Measurements from ENCODE around the gene SLC30A9. TPM values are rescaled to one million over a fixed set of nuclear protein-coding genes. Genes with fewer than 3 reads are reported as not detected.

SLC30A9 gene
- total RNA-seq, 2 donors from 2014 or later, result 66.9 to 78.0 TPM

DNA sequence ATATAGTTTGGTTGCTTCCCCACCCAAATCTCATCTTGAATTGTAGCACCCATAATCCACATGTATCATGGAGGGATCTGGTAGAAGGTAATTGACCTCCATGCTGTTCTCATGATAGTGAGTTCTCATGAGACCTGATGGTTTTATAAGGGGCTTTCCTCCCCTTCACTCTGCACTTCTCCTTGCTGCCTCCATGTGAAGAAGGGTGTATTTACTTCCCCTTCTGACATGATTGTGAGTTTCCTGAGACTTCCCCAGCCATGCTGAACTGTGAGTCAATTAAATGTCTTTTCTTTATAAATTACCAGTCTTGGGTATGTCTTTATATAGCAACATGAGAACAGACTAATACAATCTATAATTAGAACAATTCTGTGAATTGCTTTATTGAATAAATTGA lies 20.7 kb upstream of the SLC30A9 start:
- Histone ChIP-seq H3K9ac (ENCODE audit: extremely low read depth, low read length, poor library complexity, severe bottlenecking) (no peak overlapping the region), H3K4me3 (ENCODE audit: low read length) (no peak overlapping the region), H3K27ac (ENCODE audit: low read depth, low read length) (no peak overlapping the region), H3K4me1 (ENCODE audit: control insufficient read depth, insufficient read depth, low read length) (no peaks in the 10 kb centered on the region), H3K27me3 (ENCODE audit: control insufficient read depth, insufficient read depth, low read length, poor library complexity, severe bottlenecking) (no peaks in the 10 kb centered on the region), H3K9me3 (ENCODE audit: control insufficient read depth, low read length) (no peaks in the 10 kb centered on the region), H3K36me3 (ENCODE audit: control insufficient read depth, insufficient read depth, low read length) (no peaks in the 10 kb centered on the region)
- Mint-ChIP-seq H3K4me1 (no peaks in the 10 kb centered on the region), H3K9me3 (peaks cover 27% of the 10 kb centered on the region), H3K36me3 (ENCODE audit: low read depth) (peaks cover 4% of the 10 kb centered on the region), H3K4me3 (no peak overlapping the region), H3K27ac (no peak overlapping the region), H3K27me3 (ENCODE audit: insufficient read depth) (no peaks in the 10 kb centered on the region)
- no peak for DNase-seq
- TF ChIP-seq CTCF (conservative IDR thresholded peaks at IDR 0.05), result no peak

GRCh38 chr4:41975341-41975740 lies 15.0 kb upstream of the SLC30A9 start:
- no peak overlapping the region for H3K27ac Mint-ChIP-seq
- H3K27me3 Mint-ChIP-seq (ENCODE audit: insufficient read depth), result no peaks in the 10 kb centered on the region
- Histone ChIP-seq H3K27ac (ENCODE audit: low read depth, low read length) (no peak overlapping the region), H3K27me3 (ENCODE audit: control insufficient read depth, insufficient read depth, low read length, poor library complexity, severe bottlenecking) (no peaks in the 10 kb centered on the region), H3K4me1 (ENCODE audit: control insufficient read depth, insufficient read depth, low read length) (no peaks in the 10 kb centered on the region), H3K9ac (ENCODE audit: extremely low read depth, low read length, poor library complexity, severe bottlenecking) (no peak overlapping the region), H3K9me3 (ENCODE audit: control insufficient read depth, low read length) (no peaks in the 10 kb centered on the region), H3K4me3 (ENCODE audit: low read length) (no peak overlapping the region), H3K36me3 (ENCODE audit: control insufficient read depth, insufficient read depth, low read length) (no peaks in the 10 kb centered on the region)
- H3K36me3 Mint-ChIP-seq (ENCODE audit: low read depth), result no peaks in the 10 kb centered on the region
- no peak for TF ChIP-seq CTCF (conservative IDR thresholded peaks at IDR 0.05)
- no peak for DNase-seq
- peaks cover 13% of the 10 kb centered on the region for H3K9me3 Mint-ChIP-seq
- WGBS, 2 experiments (ENCODE audit: insufficient coverage in 1 of 2, insufficient read length in 1 of 2), result 79 to 83% methylated on average over 1 of the region's 1 CpG
- H3K4me1 Mint-ChIP-seq, result no peaks in the 10 kb centered on the region
- no peak overlapping the region for H3K4me3 Mint-ChIP-seq

DNA sequence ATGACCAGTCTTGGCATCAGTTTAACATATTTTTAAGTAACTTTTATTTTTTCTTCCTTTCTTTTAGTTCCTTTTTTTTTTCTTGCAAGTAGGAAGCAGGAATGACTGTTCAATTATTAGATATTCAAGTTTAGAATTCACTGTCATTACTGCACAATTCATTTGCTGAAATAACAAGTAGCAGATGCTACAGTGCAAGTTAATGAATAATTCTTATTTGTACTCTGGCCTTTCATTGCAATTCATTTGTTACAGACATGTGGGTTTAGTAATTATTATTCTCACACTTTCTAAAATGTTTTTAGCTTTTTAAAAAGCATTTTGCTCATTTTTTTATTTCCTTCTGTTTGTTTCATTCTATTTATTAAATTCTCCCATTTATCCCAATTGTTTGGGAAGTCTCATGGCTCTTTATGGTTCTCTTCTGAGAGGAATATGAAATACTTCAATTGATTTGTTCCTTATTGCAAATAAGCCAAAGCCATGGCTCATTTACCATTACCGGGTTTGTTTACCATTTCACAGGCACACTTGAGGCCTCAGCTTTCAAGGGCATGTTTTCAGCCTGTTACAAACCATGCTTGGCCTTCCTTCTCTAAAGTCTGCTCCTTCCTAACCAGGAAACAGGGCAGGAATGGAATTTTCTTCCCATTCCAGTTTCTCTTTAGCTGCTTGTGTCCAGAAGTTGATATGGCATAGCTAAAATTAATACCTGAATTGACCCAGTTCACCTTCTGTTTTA lies 13.4 kb upstream of the SLC30A9 start:
- Mint-ChIP-seq H3K36me3 (ENCODE audit: low read depth) (no peaks in the 10 kb centered on the region), H3K9me3 (peaks cover 6% of the 10 kb centered on the region), H3K27me3 (ENCODE audit: insufficient read depth) (no peaks in the 10 kb centered on the region), H3K4me3 (no peak overlapping the region), H3K27ac (no peak overlapping the region), H3K4me1 (no peaks in the 10 kb centered on the region)
- no peaks in the 10 kb centered on the region for H3K9me3 ChIP-seq (ENCODE audit: control insufficient read depth, low read length)
- H3K27me3 ChIP-seq (ENCODE audit: control insufficient read depth, insufficient read depth, low read length, poor library complexity, severe bottlenecking), result no peaks in the 10 kb centered on the region
- H3K36me3 ChIP-seq (ENCODE audit: control insufficient read depth, insufficient read depth, low read length), result no peaks in the 10 kb centered on the region
- DNase-seq, result no peak
- no peak overlapping the region for H3K4me3 ChIP-seq (ENCODE audit: low read length)
- no peak overlapping the region for H3K9ac ChIP-seq (ENCODE audit: extremely low read depth, low read length, poor library complexity, severe bottlenecking)
- no peak for TF ChIP-seq CTCF (conservative IDR thresholded peaks at IDR 0.05)
- no peaks in the 10 kb centered on the region for H3K4me1 ChIP-seq (ENCODE audit: control insufficient read depth, insufficient read depth, low read length)
- H3K27ac ChIP-seq (ENCODE audit: low read depth, low read length), result no peak overlapping the region
- 79 to 88% methylated on average over 1 of the region's 1 CpG for WGBS, 2 experiments (ENCODE audit: insufficient coverage in 1 of 2, insufficient read length in 1 of 2)
